K562 (cell line): ENCODE measurements around the gene SBK1. TPM values are rescaled to one million over a fixed set of nuclear protein-coding genes. Genes with fewer than 3 reads are reported as not detected.

Experiments used
- ATAC-seq: fragments of 200-7000 bp; cut with Tn5 transposase; 3 replicates; pipeline ENCODE4 v1.9.1; 2020; ENCODE audit warnings: moderate library complexity
- BruUV-seq: library from RNA; stranded (reverse); fragments of 400-500 nt; replicated peaks from 2 replicates; lab custom pipeline; 2021; lab: Mats Ljungman, UMichigan
- CTCF ChIA-PET: fragments of 300-600 bp; formaldehyde crosslinking; extraction: SDS; loops from one replicate; lab custom pipeline; 2021; ENCODE audit warnings: low intra/inter-chr PET ratio; lab: Yijun Ruan, JAX
- POLR2A ChIA-PET: fragments of 300-600, 350-650 bp; sonication (Branson Sonifier 250); formaldehyde crosslinking; extraction: SDS; loops from one replicate; lab custom pipeline; 2021; ENCODE audit warnings: antibody characterized with exemption, inconsistent platforms; lab: Yijun Ruan, JAX
- DNase-seq, 4 experiments: peaks; one replicate each; pipeline versions ENCODE4 v3.0.0 to v3.0.0-alpha.2; 2011 to 2018; ENCODE audit warnings: low spot score in 3 of 4, mixed read lengths in 3 of 4; ENCODE audit errors: extremely low read depth in 1 of 4
- FAIRE-seq: peaks from 2 replicates; lab custom pipeline; 2011; peaks lifted over from hg19 to GRCh38; lab: Jason Lieb, UNC
- H2AFZ ChIP-seq: 2 replicates; pipeline ENCODE4 v1.6.0; 2011; ENCODE audit warnings: low read depth, low read length, control low read depth, inconsistent platforms
- H3K27ac ChIP-seq: fragments of 200-600 bp; 3 replicates; pipeline ENCODE4 v1.8.0; 2011; ENCODE audit warnings: low read depth, mild to moderate bottlenecking, control low read depth, inconsistent platforms, low read length, moderate library complexity, mixed read lengths; ENCODE audit errors: extremely low read depth
- H3K27me3 ChIP-seq, 2 experiments: fragments of 300-600 bp in 1 of 2; 2 replicates in 1 of 2; 3 replicates in 1 of 2; pipeline versions ENCODE4 v1.6.0 to v1.8.0; 2011; ENCODE audit warnings: inconsistent platforms in 2 of 2, low read length in 2 of 2, mild to moderate bottlenecking in 1 of 2, mixed read lengths in 1 of 2, moderate library complexity in 1 of 2; ENCODE audit not compliant: control insufficient read depth in 2 of 2, insufficient read depth in 2 of 2
- H3K36me3 ChIP-seq: fragments of 300-600 bp; 3 replicates; pipeline ENCODE4 v1.8.0; 2011; ENCODE audit warnings: mild to moderate bottlenecking, low read length, inconsistent platforms; ENCODE audit not compliant: control insufficient read depth, insufficient read depth
- H3K4me1 ChIP-seq, 2 experiments: fragments of 200-600 bp in 1 of 2; replicated peaks in 1 of 2; 2 replicates in 1 of 2; 3 replicates in 1 of 2; pipeline versions ENCODE4 v1.5.1 to v1.8.0; 2011; ENCODE audit warnings: inconsistent platforms in 2 of 2, low read length in 2 of 2, mild to moderate bottlenecking in 1 of 2, mixed read lengths in 1 of 2, moderate library complexity in 1 of 2; ENCODE audit not compliant: control insufficient read depth in 2 of 2, insufficient read depth in 2 of 2
- H3K4me2 ChIP-seq: 2 replicates; pipeline ENCODE4 v1.6.1; 2011; ENCODE audit warnings: low read length, control low read depth, inconsistent platforms, mixed read lengths; ENCODE audit not compliant: insufficient read depth
- H3K4me3 ChIP-seq: fragments of 200-600 bp; sonication (generic), shearing (Covaris generic); 2 replicates; pipeline ENCODE4 v1.5.1; 2016; ENCODE audit warnings: control low read depth, inconsistent platforms
- H3K79me2 ChIP-seq: fragments of 200-600 bp; 3 replicates; pipeline ENCODE4 v1.8.0; 2011; ENCODE audit warnings: low read length, inconsistent platforms; ENCODE audit not compliant: control insufficient read depth, insufficient read depth
- H3K9ac ChIP-seq, 2 experiments: 2 replicates each; pipeline versions ENCODE4 v1.6.0 to v1.6.1; 2011; ENCODE audit warnings: low read depth in 2 of 2, low read length in 2 of 2, control low read depth in 1 of 2, inconsistent platforms in 1 of 2, mild to moderate bottlenecking in 1 of 2, mixed read lengths in 1 of 2; ENCODE audit not compliant: insufficient read depth in 1 of 2
- H3K9me1 ChIP-seq: one replicate; pipeline ENCODE4 v1.6.0; 2011; ENCODE audit warnings: inconsistent platforms, mild to moderate bottlenecking, low read length, moderate library complexity; ENCODE audit not compliant: control insufficient read depth, insufficient read depth
- H3K9me3 ChIP-seq: replicated peaks from 2 replicates; pipeline ENCODE4 v1.5.1; 2011; ENCODE audit warnings: low read depth, low read length, inconsistent platforms; ENCODE audit not compliant: control insufficient read depth, insufficient read depth
- H4K20me1 ChIP-seq: replicated peaks from 2 replicates; pipeline ENCODE4 v1.6.1; 2011; ENCODE audit warnings: low read length, inconsistent platforms, mixed read lengths; ENCODE audit not compliant: control insufficient read depth, insufficient read depth
- ARID2 ChIP-seq: fragments of 450-650 bp; IDR thresholded peaks from 2 replicates; pipeline ENCODE4 v1.6.1; 2017; ENCODE audit warnings: antibody characterized with exemption, mild to moderate bottlenecking
- CREB1 ChIP-seq, 2 experiments: sonication (generic) in 1 of 2; formaldehyde crosslinking in 1 of 2; IDR thresholded peaks; 2 replicates each; pipeline versions ENCODE4 v1.6.1 to v1.8.0; 2012 to 2022; ENCODE audit warnings: inconsistent platforms in 1 of 2, mild to moderate bottlenecking in 1 of 2, missing genetic modification reagents in 1 of 2, moderate library complexity in 1 of 2
- CTCF ChIP-seq, 3 experiments: IDR thresholded peaks in 2 of 3; conservative IDR thresholded peaks in 1 of 3; 2 replicates each; pipeline ENCODE4 v1.5.1; 2011 to 2012; ENCODE audit warnings: low read length in 3 of 3, mild to moderate bottlenecking in 3 of 3, control low read depth in 2 of 3, improper control_type of control experiment in 1 of 3, inconsistent platforms in 1 of 3, low read depth in 1 of 3, mixed read lengths in 1 of 3, moderate library complexity in 1 of 3; ENCODE audit not compliant: insufficient read depth in 2 of 3
- REST ChIP-seq, 2 experiments: fragments of 450-650 bp; formaldehyde crosslinking in 1 of 2; IDR thresholded peaks; 2 replicates each; pipeline versions ENCODE4 v1.4.0 to v1.6.1; 2014 to 2020; ENCODE audit warnings: mild to moderate bottlenecking in 2 of 2, borderline replicate concordance in 1 of 2, low read depth in 1 of 2
- SMARCA5 ChIP-seq: fragments of 450-650 bp; IDR thresholded peaks from 2 replicates; pipeline ENCODE4 v1.6.1; 2016
- ZBTB7A ChIP-seq: IDR thresholded peaks from 2 replicates; pipeline ENCODE4 v1.6.1; 2011; ENCODE audit warnings: low read depth, mild to moderate bottlenecking, low read length, moderate library complexity, borderline replicate concordance; ENCODE audit not compliant: control insufficient read depth
- ZNF232 ChIP-seq: sonication (generic); formaldehyde crosslinking; IDR thresholded peaks from 2 replicates; pipeline ENCODE4 v1.8.0; 2022; ENCODE audit warnings: mild to moderate bottlenecking, missing genetic modification reagents
- ZNF316 ChIP-seq: fragments of 450-650 bp; IDR thresholded peaks from 2 replicates; pipeline ENCODE4 v1.6.1; 2016
- ZNF707 ChIP-seq: fragments of 250-450 bp; sonication (Bioruptor Pico); conservative IDR thresholded peaks from 2 replicates; pipeline ENCODE4 v1.8.0; 2022; ENCODE audit warnings: inconsistent platforms, mild to moderate bottlenecking, moderate library complexity
- WGBS: fragments of 100-300 bp; shearing (Covaris generic); methylation state at CpG from one replicate; pipeline ENCODE4 v1.1.6; 2016; ENCODE audit warnings: low coverage, mixed read lengths; ENCODE audit not compliant: insufficient coverage; ENCODE audit errors: missing lambda C conversion rate; 5-methylcytosine and 5-hydroxymethylcytosine counted together
- in situ Hi-C: fragments of 300-500 bp; cut with MboI; formaldehyde crosslinking; loops from 4 replicates; pipeline ENCODE4 v1.15.0; 2018; ENCODE audit warnings: inconsistent platforms, mixed read lengths
- intact Hi-C: fragments of 100-400 bp; cut with micrococcal nuclease; formaldehyde crosslinking; loops from 2 replicates; pipeline ENCODE4 v1.14.2; 2022
- polyA plus RNA-seq, 8 experiments: library from polyadenylated mRNA; depleted of rRNA in 4 of 8; stranded (reverse) in 5 of 8; unstranded in 3 of 8; fragments of >200 nt; fragmentation: Nextera tagmentation in 2 of 8; fragmentation: Illumina TruSeq in 1 of 8; extraction: Ambion mirVana in 2 of 8; extraction: Trizol in 1 of 8; gene quantifications; 2 replicates each; pipeline versions ENCODE4 v1.2.1 to v1.2.3, GENCODE V29; 2011 to 2014; ENCODE audit warnings: inconsistent platforms in 1 of 8, missing spikeins in 1 of 8
- total RNA-seq, 7 experiments: library from RNA; depleted of rRNA in 6 of 7; stranded (reverse); fragments of >200 nt in 6 of 7; fragmentation: Illumina TruSeq in 2 of 7; extraction: Trizol in 2 of 7; gene quantifications; 2 replicates each; pipeline versions ENCODE4 v1.2.1 to v1.2.3, GENCODE V29; 2011 to 2021; ENCODE audit warnings: low replicate concordance in 1 of 7

Gene SBK1
- total and polyA plus RNA-seq, 9 of the 15 experiments (the other 6 are each of a cell fraction or from before 2014, with no cell fraction given) = 0.01 to 0.07 (median 0.03) TPM; not detected in 6

GRCh38 chr16:28317040-28317880 is 24.9 kb downstream of the SBK1 start:
- no TSS peak for BruUV-seq
- no peaks in the 10 kb centered on the region for H3K9me1 ChIP-seq
- no peaks in the 10 kb centered on the region for H3K79me2 ChIP-seq
- DNase-seq (peak; percentile 75 to 82 (median 78)), ATAC-seq (peak; percentile 89), FAIRE-seq (peak; percentile 81)
- H3K9ac ChIP-seq = peak overlapping the region in 1 of 2 experiments; percentile 14; a peak in 1 of 4 replicates
- H4K20me1 ChIP-seq = peaks cover 7% of the 10 kb centered on the region
- H3K4me3 ChIP-seq = no peak overlapping the region
- H2AFZ ChIP-seq = no peak overlapping the region
- no peaks in the 10 kb centered on the region for H3K36me3 ChIP-seq
- no peaks in the 10 kb centered on the region for H3K9me3 ChIP-seq
- CTCF ChIA-PET = interaction anchor here (1.1 to 3.6 kb wide), 2 partner anchors 40 to 232 kb away, joined by 4 to 38 read pairs; no protein-coding TSS in a partner anchor
- peaks cover 0 to 27% of the 10 kb centered on the region in 2 experiments; a peak in 2 of 5 replicates for H3K4me1 ChIP-seq
- no peak overlapping the region for H3K27ac ChIP-seq
- H3K27me3 ChIP-seq = peaks cover 0 to 25% of the 10 kb centered on the region in 2 experiments; a peak in 2 of 5 replicates
- intact Hi-C loops (loop anchor here (2.0 kb wide), 1 partner anchor 40 kb away; no protein-coding TSS in a partner anchor), in situ Hi-C loops (no loop called here)
- H3K4me2 ChIP-seq = no peak overlapping the region
- WGBS = 11% methylated on average over 21 of the region's 22 CpGs
- POLR2A ChIA-PET = interaction anchor here (0.6 kb wide), 1 partner anchor 49 kb away, joined by 4 read pairs; no protein-coding TSS in a partner anchor
- TF ChIP-seq ZNF316 = 0 out of 2 replicates have a peak, but pooled peaks have one; percentile 4
- TF ChIP-seq SMARCA5 = no peak
- TF ChIP-seq REST (IDR thresholded peaks at IDR 0.05; ENCODE audit: borderline replicate concordance) = peak; percentile 79
- TF ChIP-seq REST (CRISPR knock-in tag; IDR thresholded peaks at IDR 0.05; ENCODE audit: low read depth) = no peak
- TF ChIP-seq ARID2 = 0 out of 2 replicates have a peak, but pooled peaks have one; percentile 30
- TF ChIP-seq ZNF232 (CRISPR knock-in tag) = no peak
- TF ChIP-seq CREB1 (IDR thresholded peaks at IDR 0.05) = no peak; the same call in 1 of the 2 replicates
- TF ChIP-seq CREB1 (CRISPR knock-in tag; IDR thresholded peaks at IDR 0.05) = peak; percentile 33; the same call in 1 of the 2 replicates
- TF ChIP-seq CTCF (IDR thresholded peaks at IDR 0.05 in 2 of 3, conservative IDR thresholded peaks at IDR 0.05 in 1 of 3; ENCODE audit: insufficient read depth in 2 of 3, low read depth in 1 of 3, low read length in 3 of 3) = peak; percentile 83 to 88 (median 85)
- no peak for TF ChIP-seq ZNF707 (CRISPR knock-in tag)
- TF ChIP-seq ZBTB7A = peak; percentile 59; the same call in 1 of the 2 replicates
